Tibial nerve (tissue), 3 donors: ENCODE measurements around the gene ZNF407.

ENCODE experiments used
- CTCF ChIP-seq, 5 experiments: fragments of 200-600 bp in 3 of 5; fragments of 450-650 bp in 2 of 5; sonication (generic) in 3 of 5; IDR thresholded peaks; one replicate each; pipeline ENCODE4 v1.5.1; 2016 to 2019; ENCODE audit warnings: antibody characterized with exemption in 5 of 5, mild to moderate bottlenecking in 3 of 5, moderate library complexity in 2 of 5
- POLR2A ChIP-seq, 2 donors: fragments of 450-650 bp; IDR thresholded peaks; one replicate each; pipeline ENCODE4 v1.6.1; 2017; ENCODE audit warnings: antibody characterized with exemption in 2 of 2, mild to moderate bottlenecking in 2 of 2, moderate library complexity in 2 of 2

- no peak for TF ChIP-seq POLR2A (IDR thresholded peaks at IDR 0.05)
- no peak for TF ChIP-seq CTCF (IDR thresholded peaks at IDR 0.05)
Measured at GRCh38 chr18:74665346-74665745, 67.7 kb downstream of the ZNF407 start.
